ENCODE measurements around the gene UGT1A4.
"Not testable (repeated sequence)": the region's sequence is repeated elsewhere in the genome, so short reads cannot be mapped to it uniquely, and the experiment has no call there.

The UGT1A4 gene

GRCh38 chr2:233751212-233752009, 32.9 kb downstream of the UGT1A4 start:
- not testable (repeated sequence) for DNase-seq

GRCh38 chr2:233754872-233755611, 36.5 kb downstream of the UGT1A4 start:
- DNase-seq, result no peak

GRCh38 chr2:233756429-233757081, 38.0 kb downstream of the UGT1A4 start:
- no peak for DNase-seq

GRCh38 chr2:233758141-233758540, 39.6 kb downstream of the UGT1A4 start:
- no peak for DNase-seq

GRCh38 chr2:233758849-233759248, 40.3 kb downstream of the UGT1A4 start:
- DNase-seq, result no peak

GRCh38 chr2:233760043-233760442, 41.5 kb downstream of the UGT1A4 start, which contains the start of gene UGT1A1:
TSS of gene UGT1A1 (plus strand) at chr2:233760270. CDS start at chr2:233760288, 18 bp downstream.
- DNase-seq, result no peak

GRCh38 chr2:233761040-233761769, 42.7 kb downstream of the UGT1A4 start:
- DNase-seq, result no peak

- DNase-seq, result no peak
Observed at GRCh38 chr2:233764264-233764663, 45.7 kb downstream of the UGT1A4 start.

GRCh38 chr2:233764761-233765160, 46.2 kb downstream of the UGT1A4 start:
- no peak for DNase-seq

- DNase-seq, result no peak
Observed at GRCh38 chr2:233766416-233766815, 47.9 kb downstream of the UGT1A4 start.

- no peak for DNase-seq
Observed at GRCh38 chr2:233768076-233768475, 49.5 kb downstream of the UGT1A4 start.

- DNase-seq, result no peak
Observed at GRCh38 chr2:233769260-233769659, 50.7 kb downstream of the UGT1A4 start.

- DNase-seq, result no peak
Observed at GRCh38 chr2:233772153-233772552, 53.6 kb downstream of the UGT1A4 start.

GRCh38 chr2:233772583-233772982, 54.0 kb downstream of the UGT1A4 start:
- DNase-seq, result no peak

GRCh38 chr2:233773854-233774253, 55.3 kb downstream of the UGT1A4 start:
- DNase-seq, result no peak

- no peak for DNase-seq
Observed at GRCh38 chr2:233775414-233775813, 56.9 kb downstream of the UGT1A4 start.

GRCh38 chr2:233778030-233778429, 59.5 kb downstream of the UGT1A4 start, which contains the start of gene MROH2A:
TSS of gene MROH2A (plus strand) at chr2:233778330. CDS start at chr2:233779359, 1,029 bp downstream.
- no peak for DNase-seq

- no peak for DNase-seq
Observed at GRCh38 chr2:233779722-233780121, 61.2 kb downstream of the UGT1A4 start.

- DNase-seq, result no peak
Observed at GRCh38 chr2:233780771-233781170, 62.2 kb downstream of the UGT1A4 start.

GRCh38 chr2:233789554-233789953, 71.0 kb downstream of the UGT1A4 start:
- DNase-seq, result no peak

GRCh38 chr2:233791151-233791882, 72.8 kb downstream of the UGT1A4 start:
- DNase-seq, result no peak

- no peak for DNase-seq
Observed at GRCh38 chr2:233791883-233792329, 73.4 kb downstream of the UGT1A4 start.
